GM12878 (cell line): ENCODE data around the gene OR2D3. TPM values are rescaled to one million over a fixed set of nuclear protein-coding genes. Genes with fewer than 3 reads are reported as not detected.

Experiments
- ATAC-seq: fragments of 200-7000 bp; cut with Tn5 transposase; 3 replicates; pipeline ENCODE4 v1.9.1; 2020; ENCODE audit warnings: mild to moderate bottlenecking, moderate library complexity
- BruUV-seq: library from RNA; stranded (reverse); fragments of 400-500 nt; replicated peaks from 2 replicates; lab custom pipeline; 2021; lab: Mats Ljungman, UMichigan
- CTCF ChIA-PET: fragments of 300-600 bp; sonication (Branson Sonifier 250); formaldehyde crosslinking; extraction: SDS; loops from one replicate; lab custom pipeline; 2021; ENCODE audit warnings: inconsistent platforms; lab: Yijun Ruan, JAX
- POLR2A ChIA-PET: fragments of 350-600 bp; formaldehyde crosslinking; extraction: SDS; loops from one replicate; lab custom pipeline; 2021; ENCODE audit warnings: inconsistent platforms; lab: Charles Lee
- RAD21 ChIA-PET: fragments of 300-600 bp; sonication (Branson Sonifier 250); formaldehyde crosslinking; loops from one replicate; lab custom pipeline; 2023; ENCODE audit warnings: antibody characterized with exemption; ENCODE audit not compliant: unreplicated experiment; lab: Charles Lee
- SMC1A ChIA-PET: fragments of 300-600 bp; sonication (Branson Sonifier 250); formaldehyde crosslinking; loops from one replicate; lab custom pipeline; 2023; ENCODE audit not compliant: unreplicated experiment, uncharacterized antibody; lab: Charles Lee
- DNase-seq: peaks from one replicate; pipeline ENCODE4 v3.0.0-alpha.2; 2011; ENCODE audit warnings: low read depth, low spot score
- FAIRE-seq: peaks from 3 replicates; lab custom pipeline; 2011; peaks lifted over from hg19 to GRCh38; lab: Jason Lieb, UNC
- H2AFZ ChIP-seq: 2 replicates; pipeline ENCODE4 v1.6.0; 2011; ENCODE audit warnings: low read depth, low read length, control low read depth; ENCODE audit not compliant: control insufficient read depth
- H3K27ac ChIP-seq: 2 replicates; pipeline ENCODE4 v1.5.1; 2011; ENCODE audit warnings: control low read depth; ENCODE audit not compliant: control insufficient read depth, insufficient read depth
- H3K27me3 ChIP-seq, 2 experiments: replicated peaks in 1 of 2; 2 replicates each; pipeline versions ENCODE4 v1.6.0 to v1.6.1; 2011; ENCODE audit warnings: low read length in 1 of 2; ENCODE audit not compliant: control insufficient read depth in 2 of 2, insufficient read depth in 2 of 2
- H3K36me3 ChIP-seq, 2 experiments: 2 replicates each; pipeline ENCODE4 v1.5.1; 2011; ENCODE audit warnings: low read length in 1 of 2; ENCODE audit not compliant: control insufficient read depth in 2 of 2, insufficient read depth in 2 of 2
- H3K4me1 ChIP-seq: 2 replicates; pipeline ENCODE4 v1.6.1; 2011; ENCODE audit warnings: mild to moderate bottlenecking, low read length, moderate library complexity, mixed read lengths; ENCODE audit not compliant: control insufficient read depth, insufficient read depth
- H3K4me2 ChIP-seq: 2 replicates; pipeline ENCODE4 v1.6.0; 2011; ENCODE audit warnings: control low read depth; ENCODE audit not compliant: control insufficient read depth, insufficient read depth
- H3K4me3 ChIP-seq: fragments of 200-600 bp; sonication (generic); 2 replicates; pipeline ENCODE4 v1.5.1; 2016
- H3K79me2 ChIP-seq: 2 replicates; pipeline ENCODE4 v1.6.0; 2011; ENCODE audit warnings: low read length; ENCODE audit not compliant: control insufficient read depth, insufficient read depth
- H3K9ac ChIP-seq: 2 replicates; pipeline ENCODE4 v1.8.0; 2011; ENCODE audit warnings: low read length, control low read depth, mixed read lengths; ENCODE audit not compliant: control insufficient read depth, insufficient read depth
- H3K9me3 ChIP-seq: replicated peaks from 3 replicates; pipeline ENCODE4 v1.5.1; 2011; ENCODE audit warnings: mild to moderate bottlenecking, low read length; ENCODE audit not compliant: control insufficient read depth, insufficient read depth
- H4K20me1 ChIP-seq: 2 replicates; pipeline ENCODE4 v1.6.0; 2011; ENCODE audit not compliant: control insufficient read depth, insufficient read depth
- CHD1 ChIP-seq: IDR thresholded peaks from 2 replicates; pipeline ENCODE4 v1.6.1; 2012; ENCODE audit warnings: low read depth, low read length, improper control_type of control experiment
- CREB1 ChIP-seq: IDR thresholded peaks from 2 replicates; pipeline ENCODE4 v1.6.1; 2012; ENCODE audit warnings: low read depth, mild to moderate bottlenecking, inconsistent platforms
- CREM ChIP-seq: IDR thresholded peaks from 2 replicates; pipeline ENCODE4 v1.6.1; 2014; ENCODE audit warnings: antibody characterized with exemption, low read depth
- EZH2 ChIP-seq: IDR thresholded peaks from 2 replicates; pipeline ENCODE4 v1.6.1; 2012; ENCODE audit warnings: low read depth, mild to moderate bottlenecking, control low read depth, inconsistent platforms, low read length, borderline replicate concordance; ENCODE audit not compliant: control insufficient read depth
- KAT2A ChIP-seq: conservative IDR thresholded peaks from 2 replicates; pipeline ENCODE4 v1.6.1; 2011; ENCODE audit warnings: low read depth, low read length; ENCODE audit not compliant: control insufficient read depth
- LARP7 ChIP-seq: fragments of 450-650 bp; IDR thresholded peaks from 2 replicates; pipeline ENCODE4 v1.6.1; 2017; ENCODE audit warnings: mild to moderate bottlenecking
- MYB ChIP-seq: fragments of 150-350 bp; IDR thresholded peaks from 2 replicates; pipeline ENCODE4 v1.6.1; 2014; ENCODE audit warnings: mild to moderate bottlenecking, low read depth, low read length, borderline replicate concordance
- MYC ChIP-seq: IDR thresholded peaks from 2 replicates; pipeline ENCODE4 v1.6.1; 2011; ENCODE audit warnings: mild to moderate bottlenecking, low read length, moderate library complexity, inconsistent platforms; ENCODE audit not compliant: insufficient read depth, insufficient replicate concordance, insufficient read length, severe bottlenecking
- NFYA ChIP-seq: IDR thresholded peaks from 2 replicates; pipeline ENCODE4 v1.6.1; 2011; ENCODE audit warnings: low read depth, mild to moderate bottlenecking, low read length, improper control_type of control experiment, borderline replicate concordance
- NR2C1 ChIP-seq: fragments of 450-650 bp; IDR thresholded peaks from 2 replicates; pipeline ENCODE4 v1.6.1; 2017; ENCODE audit warnings: antibody characterized with exemption, mild to moderate bottlenecking, moderate library complexity
- PAX5 ChIP-seq: IDR thresholded peaks from 2 replicates; pipeline ENCODE4 v1.6.1; 2011; ENCODE audit warnings: low read depth, low read length, borderline replicate concordance
- RCOR1 ChIP-seq: conservative IDR thresholded peaks from 2 replicates; pipeline ENCODE4 v1.6.1; 2012; ENCODE audit warnings: low read depth, low read length, improper control_type of control experiment
- RUNX3 ChIP-seq: IDR thresholded peaks from 2 replicates; pipeline ENCODE4 v1.6.1; 2012; ENCODE audit warnings: low read length, inconsistent platforms
- SIX5 ChIP-seq: IDR thresholded peaks from 2 replicates; pipeline ENCODE4 v1.6.1; 2011; ENCODE audit warnings: mild to moderate bottlenecking, low read depth, low read length, moderate library complexity; ENCODE audit not compliant: severe bottlenecking
- SPI1 ChIP-seq: IDR thresholded peaks from 2 replicates; pipeline ENCODE4 v1.6.1; 2011; ENCODE audit warnings: low read depth, mild to moderate bottlenecking, low read length, moderate library complexity, borderline replicate concordance; ENCODE audit not compliant: insufficient read depth
- YY1 ChIP-seq: IDR thresholded peaks from 2 replicates; pipeline ENCODE4 v1.6.1; 2011; ENCODE audit warnings: low read depth, mild to moderate bottlenecking, low read length
- ZNF207 ChIP-seq: fragments of 450-650 bp; IDR thresholded peaks from 2 replicates; pipeline ENCODE4 v1.6.1; 2014; ENCODE audit warnings: antibody characterized with exemption, mild to moderate bottlenecking, borderline replicate concordance
- ZNF274 ChIP-seq: IDR thresholded peaks from one replicate; pipeline ENCODE4 v1.8.0; 2011; ENCODE audit not compliant: insufficient read length, insufficient read depth
- ZNF384 ChIP-seq: IDR thresholded peaks from 2 replicates; pipeline ENCODE4 v1.6.1; 2012; ENCODE audit warnings: low read depth, mild to moderate bottlenecking, low read length, improper control_type of control experiment, borderline replicate concordance
- ZNF622 ChIP-seq: fragments of 450-650 bp; IDR thresholded peaks from 2 replicates; pipeline ENCODE4 v1.6.1; 2017; ENCODE audit warnings: mild to moderate bottlenecking, inconsistent platforms
- whole genome bisulfite sequencing: methylation state at CpG from one replicate; pipeline ENCODE4 v1.1.6; 2016; ENCODE audit warnings: low lambda C conversion rate; ENCODE audit not compliant: insufficient replicate concordance, insufficient coverage; ENCODE audit errors: missing lambda C conversion rate; 5-methylcytosine and 5-hydroxymethylcytosine counted together
- in situ Hi-C: fragments of 300-500 bp; cut with MboI; formaldehyde crosslinking; loops from 9 replicates; pipeline ENCODE4 v1.14.3; 2018; ENCODE audit warnings: mixed read lengths
- intact Hi-C: fragments of 100-400 bp; cut with micrococcal nuclease; formaldehyde crosslinking; loops from one replicate; pipeline ENCODE4 v1.14.2; 2022; ENCODE audit not compliant: unreplicated experiment
- polyA plus RNA-seq, 11 experiments: library from polyadenylated mRNA; depleted of rRNA in 4 of 11; unstranded in 6 of 11; stranded (reverse) in 5 of 11; fragments of >200 nt; fragmentation: Nextera tagmentation in 4 of 11; fragmentation: Illumina TruSeq in 1 of 11; extraction: Ambion mirVana in 4 of 11; extraction: Trizol in 1 of 11; gene quantifications; 1 replicate in 1 of 11; 2 replicates in 10 of 11; pipeline versions ENCODE4 v1.2.1 to v1.2.3, GENCODE V29; 2011 to 2016; ENCODE audit warnings: inconsistent platforms in 2 of 11, missing spikeins in 2 of 11, low read depth in 1 of 11
- total RNA-seq, 4 experiments: library from RNA; depleted of rRNA in 3 of 4; stranded (reverse); fragments of >200 nt in 3 of 4; fragmentation: Illumina TruSeq in 1 of 4; extraction: Trizol in 1 of 4; gene quantifications; 2 replicates each; pipeline versions ENCODE4 v1.2.1 to v1.2.3, GENCODE V29; 2013 to 2021
- TF ChIP-seq, protein P1 (sequence below): fragments of 450-650 bp; IDR thresholded peaks from 2 replicates; pipeline ENCODE4 v1.6.1; 2017; ENCODE audit warnings: mild to moderate bottlenecking
- TF ChIP-seq, protein P2 (sequence below): fragments of 450-650 bp; conservative IDR thresholded peaks from 2 replicates; pipeline ENCODE4 v1.6.1; 2017; ENCODE audit warnings: mild to moderate bottlenecking, moderate library complexity

Gene OR2D3
- total and polyA plus RNA-seq, 10 of the 15 experiments (the other 5 are each of a cell fraction or from before 2014, with no cell fraction given) = 0.20 TPM; not detected in 9

DNA sequence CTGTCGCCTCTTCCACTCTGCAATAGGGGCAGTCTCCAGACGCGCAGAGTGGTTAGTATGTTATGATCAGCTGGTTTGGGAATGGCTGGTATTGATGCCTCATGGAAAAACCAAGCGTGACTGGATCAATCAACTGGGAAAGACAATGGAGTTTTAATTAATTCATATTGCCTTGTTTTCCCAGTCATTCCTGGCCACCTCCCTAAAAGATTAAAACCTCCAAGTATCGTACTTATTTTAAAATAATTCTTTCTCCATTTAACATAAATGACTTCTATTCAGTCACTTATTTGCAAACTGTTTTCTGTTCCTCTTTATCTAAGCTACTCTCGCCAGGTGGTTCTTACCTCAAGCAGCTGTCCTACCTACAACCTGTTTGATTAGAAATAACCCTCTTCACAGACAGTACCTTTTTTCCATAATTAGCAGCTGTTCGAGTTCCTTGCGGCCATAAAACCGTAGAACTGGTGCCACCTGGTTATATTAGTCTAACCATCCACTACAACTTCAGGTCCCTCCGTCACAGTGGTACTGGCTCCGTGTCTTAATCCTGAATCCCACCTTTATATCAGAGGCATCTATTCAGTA, 6.3 kb downstream of the OR2D3 start (continued):
- TF ChIP-seq MYC (no peak), NR2C1 (no peak), CREM (no peak), RUNX3 (peak; percentile 33; the same call in 1 of the 2 replicates), SIX5 (no peak), PAX5 (no peak), SPI1 (peak; percentile 54), ZNF274 (no peak), CHD1 (no peak), EZH2 (no peak), ZNF384 (no peak)
- TF ChIP-seq, all 136 proteins: peak for 5

DNA sequence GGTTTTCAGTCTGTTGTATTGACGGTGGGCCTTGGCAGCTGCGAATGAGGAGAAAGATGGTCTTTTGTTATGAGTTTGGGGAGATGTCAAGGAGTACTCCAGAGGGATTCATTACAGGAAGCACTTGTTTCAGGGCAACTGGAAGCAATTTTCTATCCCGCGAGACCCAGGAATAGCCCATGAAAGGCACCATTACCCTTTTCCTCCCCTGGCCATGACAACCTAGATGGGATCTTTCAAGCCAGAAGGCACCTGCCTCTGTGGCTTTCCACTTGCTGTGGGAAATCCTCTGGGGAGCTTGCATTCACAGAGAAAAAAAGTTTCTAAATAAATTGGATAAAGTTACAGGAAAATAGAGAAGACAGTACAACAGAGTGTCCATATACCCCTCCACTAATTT, 8.1 kb downstream of the OR2D3 start:
- ChIA-PET POLR2A (no interaction called here), CTCF (no interaction called here), SMC1A (interaction anchor here (0.6 kb wide), 1 partner anchor 10 kb away, joined by 3 read pairs; no protein-coding TSS in a partner anchor), RAD21 (interaction anchor here (0.7 kb wide), 1 partner anchor 403 kb away, joined by 3 read pairs; no protein-coding TSS in a partner anchor)
- Histone ChIP-seq H3K4me1 (0 out of 2 replicates have a peak, but pooled peaks cover 6% of the 10 kb centered on the region), H3K27ac (no peak overlapping the region), H3K9me3 (no peaks in the 10 kb centered on the region), H3K4me2 (no peak overlapping the region), H3K4me3 (no peak overlapping the region), H3K79me2 (no peaks in the 10 kb centered on the region), H3K9ac (no peak overlapping the region), H3K27me3 (peaks cover 0 to 4% of the 10 kb centered on the region in 2 experiments; a peak in 2 of 4 replicates), H2AFZ (no peak overlapping the region), H3K36me3 (no peaks in the 10 kb centered on the region), H4K20me1 (no peaks in the 10 kb centered on the region)
- BruUV-seq = no TSS peak
- intact Hi-C loops (no loop called here), in situ Hi-C loops (no loop called here)
- WGBS = 55% methylated on average over 4 of the region's 4 CpGs
- FAIRE-seq = no peak
- DNase-seq = no peak
- no peak for ATAC-seq
- TF ChIP-seq LARP7 (no peak), YY1 (no peak), ZNF622 (no peak), KAT2A (no peak), ZNF207 (no peak), CREB1 (no peak), RCOR1 (no peak), MYB (no peak), NFYA (no peak)
- TF ChIP-seq, protein P1, sequence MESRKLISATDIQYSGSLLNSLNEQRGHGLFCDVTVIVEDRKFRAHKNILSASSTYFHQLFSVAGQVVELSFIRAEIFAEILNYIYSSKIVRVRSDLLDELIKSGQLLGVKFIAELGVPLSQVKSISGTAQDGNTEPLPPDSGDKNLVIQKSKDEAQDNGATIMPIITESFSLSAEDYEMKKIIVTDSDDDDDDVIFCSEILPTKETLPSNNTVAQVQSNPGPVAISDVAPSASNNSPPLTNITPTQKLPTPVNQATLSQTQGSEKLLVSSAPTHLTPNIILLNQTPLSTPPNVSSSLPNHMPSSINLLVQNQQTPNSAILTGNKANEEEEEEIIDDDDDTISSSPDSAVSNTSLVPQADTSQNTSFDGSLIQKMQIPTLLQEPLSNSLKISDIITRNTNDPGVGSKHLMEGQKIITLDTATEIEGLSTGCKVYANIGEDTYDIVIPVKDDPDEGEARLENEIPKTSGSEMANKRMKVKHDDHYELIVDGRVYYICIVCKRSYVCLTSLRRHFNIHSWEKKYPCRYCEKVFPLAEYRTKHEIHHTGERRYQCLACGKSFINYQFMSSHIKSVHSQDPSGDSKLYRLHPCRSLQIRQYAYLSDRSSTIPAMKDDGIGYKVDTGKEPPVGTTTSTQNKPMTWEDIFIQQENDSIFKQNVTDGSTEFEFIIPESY = no peak
- TF ChIP-seq, protein P2, sequence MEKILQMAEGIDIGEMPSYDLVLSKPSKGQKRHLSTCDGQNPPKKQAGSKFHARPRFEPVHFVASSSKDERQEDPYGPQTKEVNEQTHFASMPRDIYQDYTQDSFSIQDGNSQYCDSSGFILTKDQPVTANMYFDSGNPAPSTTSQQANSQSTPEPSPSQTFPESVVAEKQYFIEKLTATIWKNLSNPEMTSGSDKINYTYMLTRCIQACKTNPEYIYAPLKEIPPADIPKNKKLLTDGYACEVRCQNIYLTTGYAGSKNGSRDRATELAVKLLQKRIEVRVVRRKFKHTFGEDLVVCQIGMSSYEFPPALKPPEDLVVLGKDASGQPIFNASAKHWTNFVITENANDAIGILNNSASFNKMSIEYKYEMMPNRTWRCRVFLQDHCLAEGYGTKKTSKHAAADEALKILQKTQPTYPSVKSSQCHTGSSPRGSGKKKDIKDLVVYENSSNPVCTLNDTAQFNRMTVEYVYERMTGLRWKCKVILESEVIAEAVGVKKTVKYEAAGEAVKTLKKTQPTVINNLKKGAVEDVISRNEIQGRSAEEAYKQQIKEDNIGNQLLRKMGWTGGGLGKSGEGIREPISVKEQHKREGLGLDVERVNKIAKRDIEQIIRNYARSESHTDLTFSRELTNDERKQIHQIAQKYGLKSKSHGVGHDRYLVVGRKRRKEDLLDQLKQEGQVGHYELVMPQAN = no peak
